HepG2 (cell line): Measurements from ENCODE around the gene TBC1D16. TPM values are rescaled to one million over a fixed set of nuclear protein-coding genes. Genes with fewer than 3 reads are reported as not detected.

Source experiments
- CBFB ChIP-seq: sonication (generic); formaldehyde crosslinking; IDR thresholded peaks from 2 replicates; pipeline ENCODE4 v1.4.0; 2020; ENCODE audit warnings: missing genetic modification reagents
- DNMT3B ChIP-seq: conservative IDR thresholded peaks from 2 replicates; pipeline ENCODE4 v1.6.1; 2016; ENCODE audit warnings: missing biosample characterization, control low read depth
- MED13 ChIP-seq: sonication (generic); formaldehyde crosslinking; IDR thresholded peaks from 2 replicates; pipeline ENCODE4 v1.5.0; 2020; ENCODE audit warnings: missing genetic modification reagents
- MTERF4 ChIP-seq: sonication (generic); formaldehyde crosslinking; IDR thresholded peaks from 2 replicates; pipeline ENCODE4 v1.8.0; 2023; ENCODE audit warnings: mild to moderate bottlenecking, missing genetic modification reagents
- NFE2L1 ChIP-seq: sonication (generic); formaldehyde crosslinking; IDR thresholded peaks from 2 replicates; pipeline ENCODE4 v1.4.0; 2020; ENCODE audit warnings: missing genetic modification reagents, mild to moderate bottlenecking, borderline replicate concordance
- PPARG ChIP-seq: conservative IDR thresholded peaks from 2 replicates; pipeline ENCODE4 v1.6.1; 2016; ENCODE audit warnings: missing biosample characterization, missing genetic modification reagents
- SALL1 ChIP-seq: sonication (generic); formaldehyde crosslinking; IDR thresholded peaks from 2 replicates; pipeline ENCODE4 v1.8.0; 2022; ENCODE audit warnings: mild to moderate bottlenecking, missing genetic modification reagents
- SIX4 ChIP-seq: sonication (generic); formaldehyde crosslinking; IDR thresholded peaks from 2 replicates; pipeline ENCODE4 v1.4.0; 2020; ENCODE audit warnings: missing genetic modification reagents
- SNRNP70 ChIP-seq: fragments of 200-400 bp; formaldehyde crosslinking; IDR thresholded peaks from 2 replicates; pipeline ENCODE4 v1.6.1; 2017; ENCODE audit warnings: mild to moderate bottlenecking, low read depth, low read length, moderate library complexity
- SP5 ChIP-seq: IDR thresholded peaks from 2 replicates; pipeline ENCODE4 v1.6.1; 2016; ENCODE audit warnings: low read depth, borderline replicate concordance
- SRSF1 ChIP-seq: fragments of 200-400 bp; formaldehyde crosslinking; optimal IDR thresholded peaks from 2 replicates; pipeline ENCODE3; 2017; ENCODE audit warnings: mild to moderate bottlenecking, low read depth, low read length, moderate library complexity
- ZBTB33 ChIP-seq: sonication (generic); formaldehyde crosslinking; IDR thresholded peaks from 2 replicates; pipeline ENCODE4 v1.4.0; 2020; ENCODE audit warnings: missing genetic modification reagents
- ZBTB37 ChIP-seq: sonication (generic); formaldehyde crosslinking; IDR thresholded peaks from 2 replicates; pipeline ENCODE4 v1.4.0; 2020; ENCODE audit warnings: mild to moderate bottlenecking, missing genetic modification reagents
- ZMYM2 ChIP-seq: sonication (generic); formaldehyde crosslinking; IDR thresholded peaks from 2 replicates; pipeline ENCODE4 v1.8.0; 2022; ENCODE audit warnings: mild to moderate bottlenecking, missing genetic modification reagents
- ZNF18 ChIP-seq: sonication (generic); formaldehyde crosslinking; IDR thresholded peaks from 2 replicates; pipeline ENCODE4 v1.8.0; 2022; ENCODE audit warnings: mild to moderate bottlenecking, missing genetic modification reagents; ENCODE audit not compliant: insufficient replicate concordance
- ZNF275 ChIP-seq: sonication (generic); formaldehyde crosslinking; IDR thresholded peaks from 2 replicates; pipeline ENCODE4 v1.8.0; 2022; ENCODE audit warnings: missing genetic modification reagents, mild to moderate bottlenecking, inconsistent platforms, borderline replicate concordance
- ZNF747 ChIP-seq: sonication (generic); formaldehyde crosslinking; IDR thresholded peaks from 2 replicates; pipeline ENCODE4 v1.8.1; 2023; ENCODE audit warnings: missing genetic modification reagents, mild to moderate bottlenecking, borderline replicate concordance
- ZNF83 ChIP-seq: sonication (generic); formaldehyde crosslinking; IDR thresholded peaks from 2 replicates; pipeline ENCODE4 v1.4.0; 2020; ENCODE audit warnings: missing genetic modification reagents, mild to moderate bottlenecking, borderline replicate concordance
- ZSCAN12 ChIP-seq: sonication (generic); formaldehyde crosslinking; IDR thresholded peaks from 2 replicates; pipeline ENCODE4 v1.9.0; 2021; ENCODE audit warnings: mild to moderate bottlenecking, missing genetic modification reagents
- polyA plus RNA-seq, 8 experiments: library from polyadenylated mRNA; depleted of rRNA in 3 of 8; stranded (reverse) in 7 of 8; unstranded in 1 of 8; fragments of >200 nt; fragmentation: Illumina TruSeq in 4 of 8; extraction: Trizol in 4 of 8; gene quantifications; 2 replicates each; pipeline versions ENCODE4 v1.2.1 to v1.2.3, GENCODE V29; 2011 to 2016; ENCODE audit warnings: low read depth in 4 of 8, missing spikeins in 1 of 8, mixed read lengths in 1 of 8; ENCODE audit not compliant: insufficient read depth in 1 of 8
- total RNA-seq, 5 experiments: library from RNA; depleted of rRNA; stranded (reverse); fragments of >200 nt; fragmentation: Illumina TruSeq; extraction: Trizol; gene quantifications; 2 replicates each; pipeline ENCODE4 v1.2.3, GENCODE V29; 2016; ENCODE audit warnings: low read depth in 1 of 5

Gene TBC1D16
- total and polyA plus RNA-seq, 2 of the 13 experiments (the other 11 are each of a cell fraction or from before 2014, with no cell fraction given): 14.9 to 24.9 TPM

- no peak for TF ChIP-seq MED13 (CRISPR knock-in tag)
- TF ChIP-seq PPARG: peak; percentile 47; the same call in 1 of the 2 replicates
- peak; percentile 93 for TF ChIP-seq SALL1 (CRISPR knock-in tag)
- no peak for TF ChIP-seq SNRNP70
- TF ChIP-seq DNMT3B: 0 out of 2 replicates have a peak, but pooled peaks have one; percentile 56
- peak; percentile 54; the same call in 1 of the 2 replicates for TF ChIP-seq ZNF83 (CRISPR knock-in tag)
- no peak for TF ChIP-seq NFE2L1
- TF ChIP-seq ZBTB33 (CRISPR knock-in tag): peak; percentile 54
- TF ChIP-seq MTERF4 (CRISPR knock-in tag): no peak
- TF ChIP-seq SP5 (CRISPR knock-in tag): peak; percentile 49; the same call in 1 of the 2 replicates
- no peak for TF ChIP-seq SRSF1
- no peak for TF ChIP-seq SIX4 (CRISPR knock-in tag)
- no peak for TF ChIP-seq ZMYM2 (CRISPR knock-in tag)
- peak; percentile 62; the same call in 1 of the 2 replicates for TF ChIP-seq ZBTB37
- no peak for TF ChIP-seq ZNF18 (CRISPR knock-in tag)
- TF ChIP-seq ZNF747: peak; percentile 59; the same call in 1 of the 2 replicates
- TF ChIP-seq ZSCAN12 (CRISPR knock-in tag): no peak
- TF ChIP-seq ZNF275 (CRISPR knock-in tag): 0 out of 2 replicates have a peak, but pooled peaks have one; percentile 64
- TF ChIP-seq CBFB (CRISPR knock-in tag): peak; percentile 78
These were observed 45.5 kb downstream of the TBC1D16 start (continued) for GRCh38 chr17:79990051-79990592.
